ENCODE results near the gene PCBP3. TPM values are rescaled to one million over a fixed set of nuclear protein-coding genes. Genes with fewer than 3 reads are reported as not detected.
"Not testable (repeated sequence)": the region's sequence is repeated elsewhere in the genome, so short reads cannot be mapped to it uniquely, and the experiment has no call there.

The PCBP3 gene
- total RNA-seq, 1 donor from 2014 or later: 5.5 TPM

- DNase-seq: no peak
These were observed 29.6 kb upstream of the PCBP3 start for GRCh38 chr21:45613881-45614280.

- no peak for DNase-seq
These were observed 28.3 kb upstream of the PCBP3 start for GRCh38 chr21:45615145-45615711.

GRCh38 chr21:45617021-45617921, 26.3 kb upstream of the PCBP3 start:
- no peak for DNase-seq

GRCh38 chr21:45618287-45618686, 25.2 kb upstream of the PCBP3 start:
- no peak for DNase-seq

- DNase-seq: no peak
These were observed 24.6 kb upstream of the PCBP3 start for GRCh38 chr21:45618846-45619485.

GRCh38 chr21:45620201-45620923, 23.2 kb upstream of the PCBP3 start:
- DNase-seq: no peak

- not testable (repeated sequence) for DNase-seq
These were observed 21.8 kb upstream of the PCBP3 start for GRCh38 chr21:45621435-45622331.

GRCh38 chr21:45622416-45623097, 21.0 kb upstream of the PCBP3 start:
- no peak for DNase-seq

- DNase-seq: no peak
These were observed 20.1 kb upstream of the PCBP3 start for GRCh38 chr21:45623436-45623835.

- not testable (repeated sequence) for DNase-seq
These were observed 17.4 kb upstream of the PCBP3 start for GRCh38 chr21:45626127-45626526.

GRCh38 chr21:45629046-45629981, 14.2 kb upstream of the PCBP3 start:
- no peak for DNase-seq

- DNase-seq: no peak
These were observed 13.3 kb upstream of the PCBP3 start for GRCh38 chr21:45630066-45630694.

- DNase-seq: no peak
These were observed 12.6 kb upstream of the PCBP3 start for GRCh38 chr21:45630876-45631275.

- DNase-seq: no peak
These were observed 12.0 kb upstream of the PCBP3 start for GRCh38 chr21:45631540-45631939.

GRCh38 chr21:45632160-45632559, 11.4 kb upstream of the PCBP3 start:
- no peak for DNase-seq

GRCh38 chr21:45632637-45633251, 10.8 kb upstream of the PCBP3 start:
- DNase-seq: no peak

- no peak for DNase-seq
These were observed 8.9 kb upstream of the PCBP3 start for GRCh38 chr21:45634511-45635183.
